H9 (cell line): ENCODE measurements around the gene TMIGD3. TPM values are rescaled to one million over a fixed set of nuclear protein-coding genes. Genes with fewer than 3 reads are reported as not detected.

Source experiments
- DNase-seq: peaks from one replicate; pipeline ENCODE4 v3.0.0-alpha.2; 2017
- H2AFZ ChIP-seq: one replicate; pipeline ENCODE4 v1.6.1; 2013; ENCODE audit warnings: mild to moderate bottlenecking, low read length, control low read depth, moderate library complexity
- H2AK5ac ChIP-seq: 2 replicates; pipeline ENCODE4 v1.6.1; 2013; ENCODE audit warnings: low read length, control low read depth, mixed read lengths; ENCODE audit not compliant: insufficient read length
- H2BK120ac ChIP-seq: one replicate; pipeline ENCODE4 v1.6.1; 2013; ENCODE audit warnings: low read depth, mild to moderate bottlenecking, low read length, control low read depth, inconsistent platforms; ENCODE audit not compliant: poor library complexity, severe bottlenecking
- H2BK12ac ChIP-seq: 2 replicates; pipeline ENCODE4 v1.6.1; 2013; ENCODE audit warnings: low read length, control low read depth, mixed read lengths, low read depth; ENCODE audit not compliant: insufficient read length
- H2BK15ac ChIP-seq: 2 replicates; pipeline ENCODE4 v1.6.1; 2013; ENCODE audit warnings: low read depth, low read length, control low read depth
- H2BK20ac ChIP-seq: one replicate; pipeline ENCODE4 v1.6.1; 2013; ENCODE audit warnings: low read depth, mild to moderate bottlenecking, low read length, control low read depth, inconsistent platforms; ENCODE audit not compliant: poor library complexity, severe bottlenecking
- H2BK5ac ChIP-seq: 2 replicates; pipeline ENCODE4 v1.6.1; 2013; ENCODE audit warnings: low read length, control low read depth, mixed read lengths; ENCODE audit not compliant: insufficient read length
- H3K14ac ChIP-seq: 2 replicates; pipeline ENCODE4 v1.6.1; 2013; ENCODE audit warnings: low read length, control low read depth; ENCODE audit not compliant: insufficient read depth
- H3K18ac ChIP-seq: 2 replicates; pipeline ENCODE4 v1.6.1; 2013; ENCODE audit warnings: low read depth, mild to moderate bottlenecking, mixed read lengths, low read length, control low read depth; ENCODE audit not compliant: insufficient read length
- H3K23ac ChIP-seq: 2 replicates; pipeline ENCODE4 v1.6.1; 2013; ENCODE audit warnings: low read length, control low read depth, mixed read lengths, low read depth; ENCODE audit not compliant: insufficient read length
- H3K23me2 ChIP-seq: 2 replicates; pipeline ENCODE4 v1.6.1; 2013; ENCODE audit warnings: low read depth, mild to moderate bottlenecking, mixed read lengths, low read length, control low read depth; ENCODE audit not compliant: insufficient read length, poor library complexity, severe bottlenecking
- H3K27ac ChIP-seq: 2 replicates; pipeline ENCODE4 v1.5.1; 2013; ENCODE audit warnings: low read length, control low read depth, mixed read lengths, low read depth; ENCODE audit not compliant: insufficient read length
- H3K27me3 ChIP-seq: 2 replicates; pipeline ENCODE4 v1.6.1; 2013; ENCODE audit warnings: low read length, control low read depth, inconsistent platforms; ENCODE audit not compliant: insufficient read depth
- H3K4ac ChIP-seq: 2 replicates; pipeline ENCODE4 v1.6.1; 2013; ENCODE audit warnings: low read depth, mild to moderate bottlenecking, control low read depth, inconsistent platforms, low read length, moderate library complexity
- H3K4me1 ChIP-seq: 2 replicates; pipeline ENCODE4 v1.6.1; 2013; ENCODE audit warnings: low read length, control low read depth, inconsistent platforms; ENCODE audit not compliant: insufficient read depth
- H3K4me2 ChIP-seq: 2 replicates; pipeline ENCODE4 v1.6.1; 2013; ENCODE audit warnings: low read length, control low read depth, mixed read lengths; ENCODE audit not compliant: insufficient read length, insufficient read depth
- H3K56ac ChIP-seq: 2 replicates; pipeline ENCODE4 v1.6.1; 2013; ENCODE audit warnings: low read depth, mild to moderate bottlenecking, mixed read lengths, low read length, control low read depth; ENCODE audit not compliant: insufficient read length
- H3K79me1 ChIP-seq: 2 replicates; pipeline ENCODE4 v1.6.1; 2013; ENCODE audit warnings: low read depth, mild to moderate bottlenecking, moderate library complexity, low read length, control low read depth, inconsistent platforms; ENCODE audit not compliant: insufficient read depth, poor library complexity, severe bottlenecking
- H3K79me2 ChIP-seq: 2 replicates; pipeline ENCODE4 v1.6.1; 2013; ENCODE audit warnings: low read length, control low read depth, inconsistent platforms; ENCODE audit not compliant: insufficient read depth
- H3K9ac ChIP-seq: 2 replicates; pipeline ENCODE4 v1.6.1; 2013; ENCODE audit warnings: low read length, control low read depth, mixed read lengths; ENCODE audit not compliant: insufficient read length; ENCODE audit errors: extremely low read depth
- H3K9me3 ChIP-seq: one replicate; pipeline ENCODE4 v1.6.1; 2013; ENCODE audit warnings: low read depth, low read length, inconsistent platforms; ENCODE audit not compliant: control insufficient read depth
- H3T11ph ChIP-seq: one replicate; pipeline ENCODE4 v1.6.1; 2013; ENCODE audit warnings: mild to moderate bottlenecking, low read length, control low read depth, inconsistent platforms
- H4K20me1 ChIP-seq: one replicate; pipeline ENCODE4 v1.6.1; 2013; ENCODE audit not compliant: control insufficient read depth, insufficient read length, insufficient read depth
- H4K5ac ChIP-seq: 2 replicates; pipeline ENCODE4 v1.6.1; 2013; ENCODE audit warnings: low read depth, mild to moderate bottlenecking, mixed read lengths, low read length, control low read depth; ENCODE audit not compliant: insufficient read length
- H4K8ac ChIP-seq: replicated peaks from 2 replicates; pipeline ENCODE4 v1.6.1; 2013; ENCODE audit warnings: low read length, control low read depth, mixed read lengths, low read depth; ENCODE audit not compliant: insufficient read length
- H4K91ac ChIP-seq: 2 replicates; pipeline ENCODE4 v1.6.1; 2013; ENCODE audit warnings: low read depth, mild to moderate bottlenecking, moderate library complexity, mixed read lengths, low read length, control low read depth; ENCODE audit not compliant: insufficient read length
- H3K27ac Mint-ChIP-seq, 3 experiments: 2 replicates in 2 of 3; 3 replicates in 1 of 3; pipeline ENCODE4 v1.8.0; 2020 to 2021; ENCODE audit warnings: mixed read lengths in 3 of 3, mild to moderate bottlenecking in 1 of 3, moderate library complexity in 1 of 3
- H3K27me3 Mint-ChIP-seq: 2 replicates; pipeline ENCODE4 v1.8.0; 2021; ENCODE audit warnings: low read depth, mild to moderate bottlenecking, moderate library complexity, mixed read lengths
- H3K36me3 Mint-ChIP-seq, 3 experiments: 2 replicates in 2 of 3; 3 replicates in 1 of 3; pipeline ENCODE4 v1.8.0; 2020 to 2021; ENCODE audit warnings: low read depth in 3 of 3, mixed read lengths in 3 of 3; ENCODE audit not compliant: insufficient read depth in 1 of 3
- H3K4me1 Mint-ChIP-seq, 2 experiments: 2 replicates each; pipeline ENCODE4 v1.8.0; 2020; ENCODE audit warnings: mixed read lengths in 2 of 2
- H3K4me3 Mint-ChIP-seq, 2 experiments: 2 replicates in 1 of 2; 3 replicates in 1 of 2; pipeline ENCODE4 v1.8.0; 2020 to 2021; ENCODE audit warnings: mild to moderate bottlenecking in 2 of 2, mixed read lengths in 2 of 2, moderate library complexity in 1 of 2
- H3K9me3 Mint-ChIP-seq, 2 experiments: 2 replicates in 1 of 2; 3 replicates in 1 of 2; pipeline ENCODE4 v1.8.0; 2020; ENCODE audit warnings: mild to moderate bottlenecking in 2 of 2, mixed read lengths in 2 of 2, moderate library complexity in 1 of 2
- CTCF ChIP-seq: fragments of 200-600 bp; sonication (generic); conservative IDR thresholded peaks from 3 replicates; pipeline ENCODE4 v1.8.0; 2021; ENCODE audit warnings: antibody characterized with exemption, mild to moderate bottlenecking
- WGBS: extraction: QIAGEN DNeasy Blood & Tissue Kit; methylation state at CpG from one replicate; pipeline ENCODE4 v1.1.7; 2013; ENCODE audit warnings: missing lambda C conversion rate, low lambda C conversion rate, mixed read lengths; ENCODE audit not compliant: insufficient read length; ENCODE audit errors: extremely low coverage; 5-methylcytosine and 5-hydroxymethylcytosine counted together
- total RNA-seq: library from RNA; stranded (reverse); gene quantifications from 2 replicates; pipeline ENCODE4 v1.2.1, GENCODE V29; 2021

The TMIGD3 gene
- total RNA-seq, 1 experiment from 2014 or later: not detected

- Histone ChIP-seq H3K14ac (no peak overlapping the region), H3K9ac (no peak overlapping the region), H3K4ac (no peak overlapping the region), H2AFZ (no peak overlapping the region), H3K9me3 (no peaks in the 10 kb centered on the region), H3K79me1 (no peaks in the 10 kb centered on the region), H3K56ac (no peak overlapping the region), H2BK5ac (no peak overlapping the region), H2AK5ac (no peak overlapping the region), H3K4me2 (no peak overlapping the region), H4K5ac (no peak overlapping the region), H3K23ac (no peak overlapping the region), H3K27ac (no peak overlapping the region), H3K18ac (no peak overlapping the region), H2BK120ac (no peak overlapping the region), H2BK20ac (no peak overlapping the region), H3K79me2 (no peaks in the 10 kb centered on the region), H4K20me1 (no peaks in the 10 kb centered on the region), H2BK15ac (no peak overlapping the region), H3T11ph (no peak overlapping the region), H4K8ac (no peak overlapping the region), H3K4me1 (no peaks in the 10 kb centered on the region), H3K23me2 (no peaks in the 10 kb centered on the region), H3K27me3 (no peaks in the 10 kb centered on the region), H2BK12ac (no peak overlapping the region), H4K91ac (no peak overlapping the region)
- WGBS: no CpG with 5 or more reads among the region's 6 CpGs
- no peak for DNase-seq
- no peaks in the 10 kb centered on the region for H3K4me1 Mint-ChIP-seq
- H3K27ac Mint-ChIP-seq: no peak overlapping the region
- no peaks in the 10 kb centered on the region for H3K27me3 Mint-ChIP-seq
- H3K36me3 Mint-ChIP-seq: peaks cover 12 to 46% (median 32%) of the 10 kb centered on the region in 3 experiments; a peak in 6 of 7 replicates
- no peak overlapping the region for H3K4me3 Mint-ChIP-seq
- H3K9me3 Mint-ChIP-seq: no peaks in the 10 kb centered on the region
- TF ChIP-seq CTCF: no peak
These were observed 41.7 kb downstream of the TMIGD3 start for GRCh38 chr1:111461765-111462164.
